Measurements from ENCODE around the gene MUCL1. TPM values are rescaled to one million over a fixed set of nuclear protein-coding genes. Genes with fewer than 3 reads are reported as not detected.

The MUCL1 gene
- total RNA-seq, 1 donor from 2014 or later, result not detected

DNA sequence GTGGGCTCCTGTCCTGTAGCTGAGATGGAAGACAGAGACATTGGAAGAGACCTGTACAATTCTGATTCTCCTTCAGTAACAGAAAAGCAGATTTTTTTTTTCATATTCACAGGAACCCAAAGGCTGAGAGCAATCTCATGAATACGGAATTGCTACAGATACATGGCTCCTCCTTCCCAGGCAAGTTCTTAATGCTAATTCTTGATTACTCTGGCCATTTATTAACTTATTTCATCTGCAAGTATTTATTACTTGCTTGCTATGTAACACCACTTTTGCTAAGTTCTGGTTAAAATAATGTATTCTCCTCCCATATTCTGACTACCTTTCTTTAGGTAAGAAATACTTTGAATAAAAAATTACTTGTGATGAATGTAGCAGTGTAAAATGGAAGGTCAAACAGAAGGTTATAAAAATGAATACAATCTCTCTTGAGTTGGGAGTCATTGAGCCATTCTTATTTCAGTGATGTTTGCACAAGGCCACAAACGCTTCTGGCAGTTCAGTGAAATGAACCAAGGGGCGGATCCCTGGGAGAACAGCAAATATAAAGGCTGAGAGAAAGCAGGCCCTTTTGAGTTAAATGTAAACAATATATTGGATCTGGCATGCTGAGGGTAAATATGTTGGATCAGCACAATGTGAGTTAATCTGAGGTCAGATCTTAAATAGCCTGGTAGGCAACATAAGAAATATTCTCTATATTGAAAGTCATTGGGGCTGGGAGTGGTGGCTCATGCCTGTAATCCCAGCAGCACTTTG is 37.6 kb downstream of the MUCL1 start:
- DNase-seq (ENCODE audit: low read depth), result no peak
- TF ChIP-seq CTCF (conservative IDR thresholded peaks at IDR 0.05; ENCODE audit: low read depth, low read length), result no peak
- no peak overlapping the region for H3K4me3 ChIP-seq (ENCODE audit: low read depth, low read length)

Other genes starting within 250 kb of the MUCL1 start
- gene LACRT, start 219.6 kb upstream of the MUCL1 start, total RNA-seq, result not detected in 2 replicates
- not detected in 2 replicates for gene DCD, start 206.2 kb upstream of the MUCL1 start, total RNA-seq
- gene TESPA1, start 130.2 kb downstream of the MUCL1 start, total RNA-seq, result not detected in 2 replicates
- gene NEUROD4, start 165.5 kb downstream of the MUCL1 start, total RNA-seq, result not detected in 2 replicates

Measured in epithelial cell of proximal tubule (primary cell).